Activated CD4-positive, alpha-beta T cell treated with anti-CD3 and anti-CD28 coated beads for 1 hour (primary cell): ENCODE results near the gene SPATA16.
"Not testable (repeated sequence)": the region's sequence is repeated elsewhere in the genome, so short reads cannot be mapped to it uniquely, and the experiment has no call there.

Experiments
- DNase-seq: peaks from one replicate; pipeline ENCODE4 v3.0.0-alpha.2; 2020

SPATA16 gene, protein sequence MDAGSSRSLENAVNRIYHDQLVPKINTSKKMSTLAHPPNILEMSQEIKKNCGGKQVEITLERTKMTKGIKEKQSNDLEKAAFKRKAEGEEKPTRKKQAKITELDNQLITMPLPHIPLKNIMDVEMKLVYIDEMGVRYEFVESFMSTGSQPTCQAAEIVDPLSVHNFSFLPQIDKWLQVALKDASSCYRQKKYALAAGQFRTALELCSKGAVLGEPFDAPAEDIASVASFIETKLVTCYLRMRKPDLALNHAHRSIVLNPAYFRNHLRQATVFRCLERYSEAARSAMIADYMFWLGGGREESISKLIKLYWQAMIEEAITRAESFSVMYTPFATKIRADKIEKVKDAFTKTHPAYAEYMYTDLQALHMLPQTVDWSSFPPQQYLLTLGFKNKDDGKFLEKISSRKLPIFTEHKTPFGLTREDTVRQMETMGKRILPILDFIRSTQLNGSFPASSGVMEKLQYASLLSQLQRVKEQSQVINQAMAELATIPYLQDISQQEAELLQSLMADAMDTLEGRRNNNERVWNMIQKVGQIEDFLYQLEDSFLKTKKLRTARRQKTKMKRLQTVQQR

DNA sequence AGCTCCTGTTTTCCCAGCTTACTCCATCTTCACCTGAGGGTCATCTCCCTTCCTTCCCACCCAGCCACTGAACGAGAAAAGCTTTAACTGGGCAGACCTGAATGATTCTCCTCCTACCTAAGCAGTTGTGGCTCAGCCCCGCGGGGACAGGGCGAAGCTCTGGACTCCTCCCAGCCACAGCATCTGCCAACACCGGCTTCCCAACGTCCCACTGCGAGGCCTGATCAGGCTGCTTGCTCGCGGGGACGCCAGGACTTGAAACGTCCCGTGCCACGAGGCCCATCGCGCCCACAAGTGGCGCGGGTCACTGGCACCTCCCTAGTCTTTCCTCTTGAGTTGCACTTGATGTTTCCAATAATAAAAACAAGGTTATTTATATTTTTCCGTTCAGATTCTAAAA is at the start of gene SPATA16:
Gene SPATA16 (minus strand): TSS at position 250 of the 400 bp plus-strand sequence. CDS start 23,504 bp downstream, outside the sequence.
- DNase-seq: no peak

DNA sequence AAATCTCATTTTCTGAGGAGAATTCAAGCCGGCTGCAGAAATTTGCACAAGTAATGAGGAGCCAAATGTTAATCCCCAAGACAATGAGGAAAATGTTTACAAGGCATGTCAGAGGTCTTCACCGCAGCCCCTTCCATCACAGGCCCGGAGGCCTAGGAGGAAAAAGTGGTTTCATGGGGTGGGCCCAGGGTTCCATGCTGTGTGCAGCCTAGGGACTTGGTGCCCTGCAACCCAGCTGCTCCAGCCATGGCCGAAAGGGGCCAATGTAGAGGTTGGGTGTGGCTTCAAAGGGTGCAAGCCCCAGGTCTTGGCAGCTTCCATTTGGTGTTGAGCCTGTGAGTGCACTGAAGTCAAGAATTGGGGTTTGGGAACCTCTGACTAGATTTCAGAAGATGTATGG is 42.0 kb upstream of the SPATA16 start:
- not testable (repeated sequence) for DNase-seq

DNA sequence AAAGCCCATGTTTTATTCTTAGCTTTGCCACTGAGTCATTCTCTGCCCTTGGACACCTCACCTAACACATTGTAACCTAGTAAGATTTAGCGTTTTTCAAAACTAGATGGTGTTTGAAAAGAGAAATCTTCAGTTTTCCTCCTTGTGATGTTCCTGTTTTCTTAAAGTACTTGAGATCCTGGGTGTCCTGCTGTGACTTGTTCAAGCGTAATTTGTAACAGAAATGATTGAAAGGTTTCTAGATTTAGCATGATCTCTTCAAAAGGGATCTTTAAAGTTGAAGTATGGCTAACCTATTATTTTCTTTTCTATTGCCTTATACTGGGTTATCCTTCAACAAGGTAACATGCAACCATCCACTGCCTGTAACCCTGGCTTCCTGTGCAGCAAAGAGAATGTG is 32.6 kb upstream of the SPATA16 start:
- no peak for DNase-seq

DNA sequence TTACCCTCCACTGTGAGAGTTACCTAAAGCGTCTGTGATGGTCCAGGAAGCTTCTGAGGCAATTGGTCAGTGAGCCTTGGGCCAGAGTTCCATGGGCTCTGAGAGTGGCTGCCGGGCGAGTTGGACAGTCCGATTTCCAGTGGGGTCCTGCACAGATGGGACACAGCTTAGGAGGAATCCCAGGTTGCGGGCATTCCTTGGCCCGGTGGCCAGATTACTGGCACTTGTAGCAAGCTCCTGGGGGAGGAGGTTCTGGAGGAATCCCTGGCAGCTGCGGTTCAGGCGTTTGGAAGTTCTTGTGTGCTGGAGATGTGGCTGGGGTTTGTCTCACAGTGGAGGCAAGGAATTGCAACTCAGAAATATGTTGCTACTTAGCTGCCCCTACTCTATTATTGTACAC is 18.1 kb upstream of the SPATA16 start:
- DNase-seq: not testable (repeated sequence)

DNA sequence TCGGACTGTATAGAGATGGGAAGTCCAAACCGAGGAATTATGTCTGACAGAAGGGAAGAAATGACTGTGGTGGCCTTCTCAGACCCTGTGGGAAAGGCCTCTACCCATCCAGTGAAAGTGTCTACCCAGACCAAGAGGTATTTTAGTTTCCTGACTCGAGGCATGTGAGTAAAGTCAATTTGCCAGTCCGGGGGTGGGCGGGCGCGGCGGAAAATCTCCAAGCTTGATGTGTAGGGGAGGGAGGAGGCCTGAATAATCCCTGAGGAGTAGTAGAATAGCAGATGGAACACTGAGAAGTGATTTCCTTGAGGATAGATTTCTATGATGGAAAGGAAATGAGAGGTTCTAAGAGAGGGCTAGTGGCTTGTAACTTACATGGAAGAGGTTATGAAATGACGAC is 15.5 kb upstream of the SPATA16 start:
- not testable (repeated sequence) for DNase-seq

DNA sequence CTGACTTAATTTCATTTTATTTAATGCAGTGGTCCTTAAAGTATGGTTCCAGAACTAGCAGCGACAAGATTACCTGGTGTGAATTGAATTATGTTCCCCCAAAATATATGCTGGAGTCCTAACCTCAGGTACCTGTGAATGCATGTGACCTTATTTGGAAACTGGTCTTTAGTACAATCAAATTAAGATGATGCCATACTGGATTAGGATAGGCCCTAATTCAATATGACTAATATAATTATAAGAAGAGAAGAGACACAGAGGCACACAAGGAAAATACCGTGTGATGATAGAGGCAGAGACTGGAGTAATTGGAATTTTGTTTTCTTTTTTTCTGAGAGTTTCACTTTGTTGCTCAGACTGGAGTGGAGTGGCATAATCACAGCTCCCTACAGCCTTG is 12.6 kb upstream of the SPATA16 start:
- no peak for DNase-seq

DNA sequence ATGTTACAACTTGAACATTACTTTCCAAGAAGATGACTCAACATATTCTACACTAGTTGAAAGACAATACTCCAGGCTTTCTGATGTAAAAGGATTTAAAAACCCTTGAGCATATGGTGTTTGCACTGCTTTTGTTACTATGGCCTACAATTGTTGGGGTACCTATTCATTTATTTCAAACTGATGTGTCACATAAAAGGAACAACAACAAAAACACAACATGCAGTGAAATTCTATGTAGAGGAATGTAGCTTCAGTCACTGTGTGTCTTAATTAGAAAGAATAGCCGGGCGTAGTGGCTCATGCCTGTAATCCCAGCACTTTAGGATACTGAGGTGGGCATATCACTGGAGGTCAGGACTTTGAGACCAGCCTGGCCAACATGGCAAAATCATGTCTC is 1.6 kb downstream of the SPATA16 start:
- DNase-seq: no peak

DNA sequence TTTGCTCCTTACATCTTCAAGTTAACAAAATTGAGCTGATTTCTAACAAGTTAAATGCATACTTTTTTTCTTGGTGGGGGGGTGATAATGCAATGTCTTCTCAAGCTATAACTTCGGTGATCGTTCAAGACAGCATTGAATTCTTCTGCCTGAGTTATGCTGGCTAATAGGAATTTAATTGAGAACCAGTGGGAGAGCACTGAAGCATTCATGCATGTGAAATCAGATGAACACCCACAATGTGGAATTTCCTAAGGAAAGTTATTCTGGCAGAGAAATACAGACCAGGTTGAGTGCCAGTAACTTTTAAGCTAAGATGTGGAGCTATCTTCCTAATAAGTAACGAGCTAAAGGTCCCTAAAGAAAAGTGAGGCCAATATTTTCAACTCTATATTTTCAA is 3.0 kb downstream of the SPATA16 start:
- no peak for DNase-seq

DNA sequence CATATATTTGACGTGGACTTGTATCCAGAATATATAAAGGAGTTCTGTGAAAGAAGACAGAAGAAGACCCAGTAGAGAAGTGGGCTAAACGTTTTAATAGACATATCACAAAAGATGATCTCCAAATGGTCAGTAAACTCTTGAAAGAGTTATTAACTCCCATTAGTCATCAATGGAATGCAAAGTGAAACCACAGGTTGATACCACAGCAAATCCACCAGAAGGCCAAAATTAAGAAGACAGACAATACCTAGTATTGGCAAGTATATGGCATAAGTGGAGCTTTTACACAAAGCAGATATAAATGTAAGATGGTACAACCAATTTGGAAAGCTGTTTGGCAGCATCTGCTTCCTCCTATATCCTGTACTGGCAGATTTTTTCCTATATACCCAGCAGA is 6.0 kb downstream of the SPATA16 start:
- no peak for DNase-seq

DNA sequence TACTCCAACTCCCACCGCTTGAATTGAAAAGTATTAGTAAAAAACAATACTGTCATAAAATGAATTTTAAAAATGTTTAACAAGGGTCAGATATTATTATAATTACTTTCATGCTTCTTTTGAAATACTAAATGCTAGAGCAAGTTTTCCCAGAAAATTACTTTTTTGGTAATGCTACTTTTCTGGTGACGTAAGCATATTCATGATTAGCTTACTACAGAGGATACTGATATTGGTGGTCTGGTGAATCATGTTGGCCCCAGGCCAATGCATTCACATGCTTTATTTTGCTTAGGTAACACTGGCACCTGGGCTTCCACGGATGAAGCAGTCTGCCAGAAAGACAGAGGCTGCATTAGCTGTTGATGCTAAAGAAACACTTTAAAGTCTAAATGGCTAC is 12.4 kb downstream of the SPATA16 start:
- no peak for DNase-seq

DNA sequence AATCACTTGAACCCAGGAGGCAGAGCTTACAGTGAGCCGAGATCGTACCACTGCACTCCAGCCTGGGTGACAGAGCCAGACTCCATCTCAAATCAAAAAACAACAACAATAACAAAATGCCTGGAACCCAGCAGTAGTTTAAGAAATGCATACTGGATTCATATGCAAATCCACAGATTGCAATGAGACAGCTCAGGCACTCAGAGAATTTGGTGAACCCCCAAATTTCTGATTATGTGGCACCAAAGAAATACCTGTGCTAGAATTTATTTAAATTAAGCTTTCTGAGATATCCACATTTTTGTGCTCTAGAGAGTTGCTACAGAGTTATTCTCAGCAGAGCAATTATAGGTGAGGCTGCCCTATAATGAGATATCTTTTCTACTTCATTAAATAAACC is 29.7 kb downstream of the SPATA16 start:
- no peak for DNase-seq

DNA sequence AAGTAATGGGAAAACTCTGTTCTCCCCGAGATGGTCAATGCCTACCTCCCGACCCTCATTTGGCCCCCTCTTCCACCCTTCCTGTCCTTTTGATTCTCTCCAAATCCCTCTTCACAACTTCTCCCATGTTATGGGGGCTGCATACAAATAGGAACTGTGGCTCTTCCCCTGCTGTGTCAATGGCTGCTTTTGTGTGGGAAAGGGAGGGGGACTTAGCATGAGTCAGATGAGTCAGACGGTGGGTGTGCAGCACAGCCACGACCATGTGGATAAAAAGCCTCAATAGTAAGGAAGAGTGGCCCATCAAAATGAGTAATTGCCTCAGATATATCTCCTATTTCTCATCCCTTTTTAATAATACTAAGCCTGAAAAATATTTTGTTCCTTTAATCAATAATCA is 31.9 kb downstream of the SPATA16 start:
- DNase-seq: no peak

DNA sequence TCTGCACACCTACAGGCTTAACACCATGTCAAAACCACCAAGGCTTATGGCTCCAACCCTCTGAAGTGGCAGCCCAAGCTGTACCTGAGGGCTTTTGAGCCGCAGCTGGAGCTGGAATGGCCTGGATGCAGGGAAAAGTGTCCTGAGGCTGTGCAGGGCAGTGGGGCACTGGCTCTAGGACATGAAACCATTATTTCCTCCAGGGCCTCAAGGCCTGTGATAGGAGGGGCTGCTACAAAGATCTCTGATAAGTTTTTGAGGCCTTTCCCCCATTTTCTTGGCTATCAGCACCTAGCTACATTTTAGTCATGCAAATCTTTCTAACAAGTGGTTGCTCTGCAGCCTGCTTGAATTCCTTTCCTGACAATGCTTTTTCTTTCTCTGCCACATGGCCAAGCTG is 37.6 kb downstream of the SPATA16 start:
- no peak for DNase-seq

DNA sequence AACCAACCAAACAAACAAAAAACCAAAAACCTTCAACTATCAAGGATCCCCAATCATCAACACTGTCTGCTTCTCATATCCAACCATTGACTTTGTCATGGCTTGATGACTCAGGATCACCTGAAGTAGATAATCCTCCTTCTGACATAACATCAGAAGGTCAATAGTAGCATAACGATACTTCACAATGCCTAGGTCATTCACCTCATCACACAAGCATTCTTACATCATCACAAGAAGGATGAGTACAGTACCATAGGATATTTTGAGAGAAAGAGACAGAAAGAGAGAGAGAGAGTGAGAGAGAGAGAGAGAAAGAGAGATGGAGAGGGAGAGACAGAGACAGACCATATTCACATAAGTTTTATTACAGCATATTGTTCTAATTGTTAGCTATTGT is 42.1 kb downstream of the SPATA16 start:
- DNase-seq: no peak

DNA sequence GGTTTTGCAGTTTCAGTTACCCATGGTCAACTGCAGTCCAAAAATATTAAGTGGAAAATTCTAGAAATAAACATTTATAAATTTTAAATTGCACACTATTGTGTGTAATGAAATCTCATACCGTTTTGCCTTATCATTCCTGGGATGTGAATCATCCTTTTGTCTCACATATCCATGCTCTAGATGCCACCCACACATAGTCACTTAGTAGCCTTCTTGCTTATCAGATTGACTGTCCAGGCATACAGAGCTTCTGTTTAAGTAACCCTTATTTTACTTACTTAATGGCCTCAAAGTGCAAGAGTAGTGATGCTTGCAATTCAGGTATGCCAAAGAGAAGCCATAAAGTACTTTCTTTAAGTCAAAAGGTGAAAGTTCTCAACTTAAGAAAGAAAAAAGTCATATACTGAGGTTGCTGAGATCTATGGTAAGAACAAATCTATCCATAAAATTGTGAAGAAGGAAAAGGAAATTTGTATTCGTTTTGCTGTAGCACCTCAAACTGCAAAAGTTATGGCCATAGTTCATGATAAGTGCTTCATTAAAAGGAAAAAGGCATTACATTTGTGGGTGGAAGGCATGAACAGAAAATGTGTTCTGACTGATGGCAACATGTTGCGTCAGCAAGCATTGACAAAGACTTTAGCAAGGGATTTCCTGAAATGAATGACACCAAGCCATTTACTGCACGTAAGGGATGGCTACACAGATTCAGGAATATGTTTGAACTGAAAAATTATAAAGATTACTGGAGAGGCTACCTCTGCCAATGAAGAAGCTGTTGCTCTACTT is 43.8 kb downstream of the SPATA16 start:
- DNase-seq: no peak

DNA sequence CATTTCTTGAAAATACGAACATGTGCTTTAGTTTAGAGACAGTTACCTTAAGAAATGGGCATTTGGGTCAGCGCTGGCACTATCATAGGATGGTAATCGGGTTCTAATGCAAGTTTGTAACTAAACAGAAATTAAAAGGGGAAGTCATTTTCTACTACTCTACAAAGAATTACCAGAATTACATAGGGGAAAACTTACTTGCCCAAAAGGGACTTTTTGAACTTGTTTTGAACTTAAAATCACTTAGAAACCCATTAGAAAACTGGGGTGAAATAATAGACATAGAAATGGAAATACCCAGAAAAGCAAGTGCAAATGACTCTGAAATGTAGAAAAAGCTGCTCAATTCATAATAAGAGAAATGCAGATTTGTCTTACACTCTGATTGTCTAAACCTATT is 44.9 kb downstream of the SPATA16 start:
- no peak for DNase-seq

DNA sequence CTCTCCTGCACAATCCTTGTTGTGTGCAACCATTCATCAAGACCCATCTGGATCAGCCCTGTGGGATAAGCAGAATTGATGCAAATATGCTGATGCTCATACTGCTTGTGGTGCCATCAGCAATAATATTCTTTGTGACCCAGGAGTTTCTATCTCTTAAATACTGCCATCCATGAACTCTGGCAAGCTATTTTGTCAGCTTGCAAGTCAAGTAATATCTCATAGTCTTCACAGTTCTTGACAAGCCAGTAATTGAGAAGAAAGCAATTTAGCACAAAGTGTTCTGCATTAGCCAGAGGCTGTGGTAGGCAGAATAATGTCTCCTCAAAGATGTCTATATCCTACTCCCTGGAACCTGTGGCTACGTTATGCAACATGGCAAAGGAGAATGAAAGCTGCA is 49.0 kb downstream of the SPATA16 start:
- no peak for DNase-seq

DNA sequence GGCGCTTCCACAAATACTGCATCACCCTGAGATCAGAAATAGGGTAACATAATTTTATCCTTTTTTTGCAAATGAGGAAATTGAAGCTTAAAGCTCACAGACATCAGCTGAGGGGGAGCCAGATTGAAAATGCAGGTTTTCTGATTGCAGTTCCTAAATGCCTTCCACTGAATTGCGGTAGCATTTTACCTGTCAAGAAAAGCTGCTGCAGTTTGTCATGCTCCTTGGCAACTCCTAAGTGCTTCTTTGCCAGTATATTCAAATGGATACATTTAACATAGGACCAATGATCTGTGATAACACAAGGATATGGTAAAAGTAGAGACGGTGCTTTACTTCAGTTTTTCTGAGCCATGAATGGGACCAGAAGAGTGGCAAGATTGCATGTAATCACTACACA is 50.5 kb downstream of the SPATA16 start:
- no peak for DNase-seq

DNA sequence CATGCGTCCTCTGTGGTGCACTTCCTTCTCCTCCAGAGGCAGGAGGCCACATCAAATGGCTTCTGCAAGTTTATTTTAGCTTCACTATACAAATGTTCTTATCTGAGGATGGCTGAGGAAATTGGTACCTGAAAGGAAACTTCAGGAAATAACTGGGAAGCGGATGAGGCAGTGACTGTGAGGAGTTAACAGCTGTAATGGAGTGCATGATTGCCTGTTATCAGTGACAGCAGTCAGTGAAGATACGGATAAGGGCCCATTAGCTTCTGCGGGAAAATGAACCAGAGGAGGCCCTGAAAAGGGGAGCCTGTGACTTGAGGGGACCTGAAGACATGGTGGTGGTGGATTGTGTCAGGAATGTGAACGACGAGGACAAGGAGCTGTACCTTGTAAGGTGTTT is 51.8 kb downstream of the SPATA16 start:
- no peak for DNase-seq

DNA sequence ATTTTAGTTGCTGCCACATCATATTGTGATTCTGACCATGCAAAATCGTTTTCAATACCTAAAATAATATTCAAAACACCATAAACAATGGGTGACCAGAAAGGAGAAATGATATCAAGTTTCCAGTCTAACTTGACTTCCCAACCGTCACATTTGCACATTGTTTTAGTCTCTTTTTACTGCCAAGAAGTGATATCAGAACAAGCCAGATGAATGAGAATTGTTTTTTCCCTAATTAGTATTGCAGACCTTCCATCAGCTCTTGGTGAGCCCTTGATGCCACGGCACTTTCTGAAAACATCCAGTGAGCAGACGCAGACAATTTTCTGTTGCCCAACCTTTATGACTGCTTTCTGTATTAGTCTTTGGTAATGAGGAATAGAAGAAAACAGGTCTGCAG is 62.5 kb downstream of the SPATA16 start:
- DNase-seq: no peak

DNA sequence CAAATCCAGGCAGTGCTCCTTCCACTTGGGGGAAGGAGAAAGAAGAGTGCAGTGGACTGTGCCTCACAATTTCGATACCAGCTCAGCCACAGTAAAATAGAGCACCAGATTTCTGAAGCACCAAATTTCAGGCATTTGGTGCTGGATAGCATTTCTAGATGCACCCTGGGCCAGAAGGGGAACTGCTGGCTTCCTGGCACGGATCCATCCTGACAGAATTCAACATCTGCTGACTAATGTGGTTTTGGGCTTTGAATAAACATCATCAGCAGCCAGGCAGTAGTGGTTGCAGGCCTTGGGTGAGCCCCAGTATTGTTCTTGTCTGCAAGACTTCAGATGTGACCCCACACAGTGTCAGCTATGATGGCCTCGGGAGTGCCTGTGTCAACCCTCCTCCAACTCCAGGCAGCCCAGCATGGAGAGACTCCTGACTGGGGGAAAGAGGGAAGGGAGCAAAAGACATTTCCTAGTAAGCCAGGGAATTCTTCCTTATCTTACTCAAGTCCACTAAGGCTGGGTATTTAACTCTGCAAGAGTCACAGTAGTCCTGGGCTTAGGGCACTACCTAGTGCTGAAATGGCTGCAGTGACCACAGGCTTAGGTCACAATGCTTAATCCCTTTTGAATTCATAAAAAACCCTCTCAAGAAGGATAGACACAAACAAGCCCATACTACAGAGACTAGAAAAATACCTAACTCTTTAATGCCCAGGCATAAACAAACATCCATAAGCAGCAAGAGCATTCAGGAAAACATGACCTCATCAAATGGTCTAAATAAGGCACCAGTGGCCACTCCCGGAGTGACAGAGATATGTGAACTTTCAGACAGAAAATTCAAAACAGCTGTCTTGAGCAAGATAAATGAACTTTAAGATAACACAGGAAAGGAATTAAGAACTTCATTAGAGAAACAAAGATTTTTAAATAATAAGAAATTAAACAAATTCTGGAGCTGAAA is 74.7 kb downstream of the SPATA16 start:
- no peak for DNase-seq

DNA sequence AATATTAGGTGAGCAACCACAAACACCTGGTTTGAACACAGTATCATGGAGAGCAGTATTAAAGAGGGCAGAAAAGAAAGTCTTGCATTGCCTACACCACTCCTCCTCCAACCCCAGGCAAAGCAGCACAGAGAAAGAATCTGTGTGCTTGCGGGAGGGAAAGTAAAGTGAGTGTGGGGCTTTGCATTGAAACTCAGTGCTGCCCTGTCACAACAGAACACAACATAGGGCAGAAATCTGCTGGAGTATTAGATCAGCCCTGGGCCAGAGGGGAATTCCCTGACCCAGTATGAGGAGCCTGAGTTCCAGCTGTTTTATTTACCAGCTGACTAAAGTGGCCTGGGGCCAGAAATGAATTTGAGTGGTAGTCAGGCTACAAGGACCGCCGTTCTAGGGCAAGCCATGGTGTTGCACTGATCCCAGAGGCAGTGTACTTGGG is 75.5 kb downstream of the SPATA16 start:
- DNase-seq: no peak

DNA sequence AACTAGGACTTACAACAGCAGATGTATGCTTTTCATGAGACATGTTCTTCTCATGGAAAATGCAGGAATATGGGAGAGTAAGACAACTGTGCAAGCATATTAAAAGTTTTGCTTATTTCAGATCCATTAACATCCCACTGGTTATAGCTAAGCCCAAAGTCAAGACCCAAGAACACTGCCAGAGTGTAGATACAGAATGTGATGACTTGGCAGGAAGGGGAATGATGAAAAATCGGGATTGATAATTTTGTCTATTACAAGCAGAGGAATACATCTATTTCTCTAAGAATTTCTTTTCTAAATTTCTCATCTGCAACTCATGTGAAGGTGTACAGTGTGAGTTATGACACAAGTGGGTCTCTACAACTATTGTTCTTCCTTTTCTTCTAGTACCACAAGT is 76.4 kb downstream of the SPATA16 start:
- no peak for DNase-seq
